HFFc6 (cell line): Measurements from ENCODE around the gene ST6GALNAC6. TPM values are rescaled to one million over a fixed set of nuclear protein-coding genes. Genes with fewer than 3 reads are reported as not detected.

Experiments
- DNase-seq: peaks from one replicate; pipeline ENCODE4 v3.0.0-alpha.2; 2018
- H3K27ac Mint-ChIP-seq: 2 replicates; pipeline ENCODE4 v1.8.0; 2020; ENCODE audit warnings: mild to moderate bottlenecking, mixed read lengths
- H3K27me3 Mint-ChIP-seq: 2 replicates; pipeline ENCODE4 v1.8.0; 2021; ENCODE audit warnings: mild to moderate bottlenecking, moderate library complexity, mixed read lengths; ENCODE audit not compliant: insufficient read depth
- H3K36me3 Mint-ChIP-seq: 2 replicates; pipeline ENCODE4 v1.8.0; 2021; ENCODE audit warnings: low read depth, mixed read lengths
- H3K4me1 Mint-ChIP-seq: 2 replicates; pipeline ENCODE4 v1.8.0; 2020; ENCODE audit warnings: low read depth, mixed read lengths
- H3K4me3 Mint-ChIP-seq: 2 replicates; pipeline ENCODE4 v1.8.0; 2020; ENCODE audit warnings: mild to moderate bottlenecking, moderate library complexity, mixed read lengths
- H3K9me3 Mint-ChIP-seq: 2 replicates; pipeline ENCODE4 v1.8.0; 2020; ENCODE audit warnings: mild to moderate bottlenecking, mixed read lengths
- CTCF ChIP-seq: fragments of 200-600 bp; sonication (generic); IDR thresholded peaks from 2 replicates; pipeline ENCODE4 v1.5.0; 2021; ENCODE audit warnings: antibody characterized with exemption, mild to moderate bottlenecking
- total RNA-seq, 6 experiments: library from RNA; stranded (reverse); fragmentation: NEBNext Ultra II Directional; extraction: Animal tissue kit (Norgen Biotek cat#: 25700); gene quantifications; 2 replicates in 1 of 6; 3 replicates in 5 of 6; pipeline ENCODE4 v1.2.3, GENCODE V29; 2021

ST6GALNAC6 gene
- total RNA-seq, 6 experiments from 2014 or later: 29.3 to 40.6 (median 34.2) TPM

DNA sequence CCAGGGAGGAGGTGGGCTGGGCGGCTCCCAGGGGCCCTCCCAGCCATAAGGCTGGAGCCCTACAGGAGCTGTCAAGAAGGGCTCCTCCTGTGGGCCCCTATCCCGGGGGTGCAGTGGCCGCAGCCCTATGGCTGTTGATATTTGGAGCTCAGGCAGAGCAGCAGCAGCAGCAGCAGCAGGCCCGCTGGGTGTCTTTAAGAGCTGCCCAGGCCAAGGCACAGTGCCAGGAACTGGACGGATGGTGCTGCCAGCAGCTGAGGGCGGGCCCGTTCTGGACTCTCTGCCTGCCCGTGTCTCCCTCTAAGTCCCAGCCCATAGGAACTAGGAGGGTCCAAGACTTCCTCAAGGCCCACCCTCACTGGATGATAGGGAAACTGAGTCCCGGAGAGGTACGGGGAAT, 25.5 kb downstream of the ST6GALNAC6 start:
- Mint-ChIP-seq H3K36me3 (no peaks in the 10 kb centered on the region), H3K27me3 (peaks cover 2% of the 10 kb centered on the region), H3K27ac (no peak overlapping the region), H3K4me3 (no peak overlapping the region), H3K4me1 (peaks cover 26% of the 10 kb centered on the region), H3K9me3 (no peaks in the 10 kb centered on the region)
- no peak for DNase-seq
- TF ChIP-seq CTCF: no peak

GRCh38 chr9:127873223-127873691, 26.1 kb downstream of the ST6GALNAC6 start:
- Mint-ChIP-seq H3K9me3 (no peaks in the 10 kb centered on the region), H3K4me1 (peaks cover 23% of the 10 kb centered on the region), H3K27ac (no peak overlapping the region), H3K27me3 (peaks cover 2% of the 10 kb centered on the region), H3K36me3 (0 out of 2 replicates have a peak, but pooled peaks cover 4% of the 10 kb centered on the region), H3K4me3 (no peak overlapping the region)
- TF ChIP-seq CTCF: no peak
- no peak for DNase-seq

GRCh38 chr9:127872369-127873222, 26.8 kb downstream of the ST6GALNAC6 start:
- DNase-seq: no peak
- Mint-ChIP-seq H3K4me3 (no peak overlapping the region), H3K4me1 (peaks cover 18% of the 10 kb centered on the region; the same call in 1 of the 2 replicates), H3K27ac (no peak overlapping the region), H3K27me3 (peaks cover 2% of the 10 kb centered on the region), H3K36me3 (0 out of 2 replicates have a peak, but pooled peaks cover 4% of the 10 kb centered on the region), H3K9me3 (no peaks in the 10 kb centered on the region)
- TF ChIP-seq CTCF: no peak

DNA sequence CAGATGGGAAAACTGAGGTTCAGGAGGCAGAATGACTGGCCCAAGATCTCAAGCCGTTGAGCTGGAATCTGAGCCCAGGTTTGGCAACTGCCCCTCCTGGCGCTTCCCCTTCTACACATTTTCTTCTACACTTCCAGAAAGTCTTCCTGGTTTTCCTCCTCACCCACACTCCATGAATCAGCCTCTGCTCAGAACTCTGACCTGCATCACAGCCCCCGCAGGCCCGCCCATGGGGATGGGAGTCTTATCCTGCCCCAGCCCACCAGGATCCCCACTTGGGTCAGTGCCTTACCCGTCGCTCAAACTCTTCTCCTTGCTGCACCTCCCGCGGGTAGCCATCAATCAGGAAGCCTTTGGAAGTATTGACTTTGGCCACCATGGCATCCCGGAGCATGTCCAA, 27.9 kb downstream of the ST6GALNAC6 start:
- no peak for TF ChIP-seq CTCF
- Mint-ChIP-seq H3K27ac (no peak overlapping the region), H3K27me3 (no peaks in the 10 kb centered on the region; the same call in none of the 2 replicates), H3K4me3 (no peak overlapping the region), H3K9me3 (no peaks in the 10 kb centered on the region), H3K36me3 (0 out of 2 replicates have a peak, but pooled peaks cover 4% of the 10 kb centered on the region), H3K4me1 (peaks cover 18% of the 10 kb centered on the region; the same call in 1 of the 2 replicates)
- no peak for DNase-seq

- H3K27ac Mint-ChIP-seq: no peak overlapping the region
- no peak overlapping the region for H3K4me3 Mint-ChIP-seq
- H3K9me3 Mint-ChIP-seq: no peaks in the 10 kb centered on the region
- peaks cover 5% of the 10 kb centered on the region; the same call in 1 of the 2 replicates for H3K36me3 Mint-ChIP-seq
- no peak for DNase-seq
- no peak for TF ChIP-seq CTCF
- peaks cover 16% of the 10 kb centered on the region; the same call in 1 of the 2 replicates for H3K4me1 Mint-ChIP-seq
- no peaks in the 10 kb centered on the region; the same call in none of the 2 replicates for H3K27me3 Mint-ChIP-seq
Measured at GRCh38 chr9:127870887-127871286, 28.5 kb downstream of the ST6GALNAC6 start.
